GM06990 (cell line): ENCODE data around the gene PRR30.

Source experiments
- DNase-seq: peaks from one replicate; pipeline ENCODE4 v3.0.0-alpha.2; 2011; ENCODE audit not compliant: insufficient read length; ENCODE audit errors: extremely low read depth
- H3K27me3 ChIP-seq: replicated peaks from 2 replicates; pipeline ENCODE4 v1.6.0; 2011; ENCODE audit warnings: low read length; ENCODE audit not compliant: control insufficient read depth, insufficient read depth
- H3K36me3 ChIP-seq: 2 replicates; pipeline ENCODE4 v1.5.1; 2011; ENCODE audit warnings: low read length; ENCODE audit not compliant: control insufficient read depth, insufficient read depth
- H3K4me3 ChIP-seq: replicated peaks from 2 replicates; pipeline ENCODE4 v1.5.1; 2011; ENCODE audit warnings: low read depth, mild to moderate bottlenecking, control low read depth, low read length
- CTCF ChIP-seq: IDR thresholded peaks from 2 replicates; pipeline ENCODE4 v1.5.1; 2011; ENCODE audit warnings: low read length, control low read depth, mild to moderate bottlenecking, inconsistent platforms; ENCODE audit not compliant: insufficient read depth, poor library complexity, severe bottlenecking

Gene PRR30

GRCh38 chr2:27152102-27152795 lies 13.0 kb upstream of the PRR30 start:
- DNase-seq, result no peak
- no peak overlapping the region for H3K4me3 ChIP-seq
- H3K36me3 ChIP-seq, result no peaks in the 10 kb centered on the region
- TF ChIP-seq CTCF, result no peak
- H3K27me3 ChIP-seq, result no peaks in the 10 kb centered on the region

GRCh38 chr2:27150639-27151230 lies 11.5 kb upstream of the PRR30 start:
- H3K36me3 ChIP-seq, result no peaks in the 10 kb centered on the region
- TF ChIP-seq CTCF, result no peak
- H3K4me3 ChIP-seq, result no peak overlapping the region
- H3K27me3 ChIP-seq, result no peaks in the 10 kb centered on the region
- DNase-seq, result no peak

GRCh38 chr2:27149570-27150405 lies 10.6 kb upstream of the PRR30 start:
- H3K36me3 ChIP-seq, result no peaks in the 10 kb centered on the region
- no peak overlapping the region for H3K4me3 ChIP-seq
- no peaks in the 10 kb centered on the region for H3K27me3 ChIP-seq
- DNase-seq, result no peak
- no peak for TF ChIP-seq CTCF

GRCh38 chr2:27148801-27149439 lies 9.7 kb upstream of the PRR30 start, which contains the start of gene TCF23:
Gene TCF23 (plus strand): TSS chr2:27149004. CDS start chr2:27149134, 130 bp downstream.
- no peaks in the 10 kb centered on the region for H3K27me3 ChIP-seq
- TF ChIP-seq CTCF, result no peak
- H3K36me3 ChIP-seq, result no peaks in the 10 kb centered on the region
- no peak for DNase-seq
- H3K4me3 ChIP-seq, result no peak within 1 kb of the TSS

GRCh38 chr2:27147935-27148334 lies 8.7 kb upstream of the PRR30 start:
- TF ChIP-seq CTCF, result no peak
- no peaks in the 10 kb centered on the region for H3K27me3 ChIP-seq
- no peaks in the 10 kb centered on the region for H3K36me3 ChIP-seq
- H3K4me3 ChIP-seq, result no peak overlapping the region
- DNase-seq, result no peak
